ENCODE results near the gene EXOC3L2. TPM values are rescaled to one million over a fixed set of nuclear protein-coding genes. Genes with fewer than 3 reads are reported as not detected.
A peak's percentile ranks its signal among the peaks of the same experiment; 100 is the strongest.

Gene EXOC3L2
- total and polyA plus RNA-seq, 10 of the 15 experiments (the other 5 are each of a cell fraction or from before 2014, with no cell fraction given) = not detected

- Histone ChIP-seq H3K4me1 (ENCODE audit: control insufficient read depth, insufficient read depth, low read length) (peaks cover 16% of the 10 kb centered on the region), H2AFZ (ENCODE audit: control insufficient read depth, low read depth, low read length) (peak overlapping the region; percentile 37), H3K4me3 (no peak overlapping the region), H3K9ac (ENCODE audit: control insufficient read depth, insufficient read depth, low read length) (no peak overlapping the region), H3K9me3 (replicated peaks; ENCODE audit: control insufficient read depth, insufficient read depth, low read length) (no peaks in the 10 kb centered on the region), H3K27me3 (replicated peaks in 1 of 2; ENCODE audit: control insufficient read depth in 2 of 2, insufficient read depth in 2 of 2, low read length in 1 of 2) (no peaks in the 10 kb centered on the region), H4K20me1 (ENCODE audit: control insufficient read depth, insufficient read depth) (no peaks in the 10 kb centered on the region), H3K36me3 (ENCODE audit: control insufficient read depth in 2 of 2, insufficient read depth in 2 of 2, low read length in 1 of 2) (no peaks in the 10 kb centered on the region), H3K27ac (ENCODE audit: control insufficient read depth, insufficient read depth) (peak overlapping the region; percentile 48; the same call in 1 of the 2 replicates), H3K4me2 (ENCODE audit: control insufficient read depth, insufficient read depth) (no peak overlapping the region; the same call in 1 of the 2 replicates), H3K79me2 (ENCODE audit: control insufficient read depth, insufficient read depth, low read length) (peaks cover 12% of the 10 kb centered on the region)
- FAIRE-seq (no peak), ATAC-seq (no peak), DNase-seq (ENCODE audit: low read depth, low spot score) (no peak)
- WGBS (ENCODE audit: insufficient coverage, insufficient replicate concordance, low lambda C conversion rate, missing lambda C conversion rate) = 73% methylated on average over 12 of the region's 12 CpGs
- ChIA-PET SMC1A (ENCODE audit: uncharacterized antibody, unreplicated experiment) (no interaction called here), CTCF (no interaction called here), POLR2A (interaction anchor here (0.5 to 1.0 kb wide), 2 partner anchors 9 to 134 kb away, joined by 3 to 4 read pairs; no protein-coding TSS in a partner anchor), RAD21 (ENCODE audit: unreplicated experiment) (no interaction called here)
- in situ Hi-C loops (cut with MboI) = no loop called here
- intact Hi-C loops (cut with micrococcal nuclease; ENCODE audit: unreplicated experiment) = no loop called here
- TF ChIP-seq ZBTB11 (CRISPR knock-in tag; IDR thresholded peaks at IDR 0.05) (no peak), EP300 (IDR thresholded peaks at IDR 0.05; ENCODE audit: borderline replicate concordance in 1 of 2, control insufficient read depth in 1 of 2, low read depth in 2 of 2, low read length in 2 of 2) (no peak), RUNX3 (IDR thresholded peaks at IDR 0.05; ENCODE audit: low read length) (peak; percentile 48; the same call in 1 of the 2 replicates), NR2F1 (conservative IDR thresholded peaks at IDR 0.05) (no peak)
- no TSS peak for BruUV-seq (replicated peaks)
Observed at GRCh38 chr19:45173816-45174215, 71.4 kb downstream of the EXOC3L2 start.

All from GM12878 (cell line).